GM12878 (cell line): ENCODE results near the gene KRT82. TPM values are rescaled to one million over a fixed set of nuclear protein-coding genes. Genes with fewer than 3 reads are reported as not detected.

Experiments used
- ATAC-seq: fragments of 200-7000 bp; cut with Tn5 transposase; 3 replicates; pipeline ENCODE4 v1.9.1; 2020; ENCODE audit warnings: mild to moderate bottlenecking, moderate library complexity
- BruUV-seq: library from RNA; stranded (reverse); fragments of 400-500 nt; replicated peaks from 2 replicates; lab custom pipeline; 2021; lab: Mats Ljungman, UMichigan
- CTCF ChIA-PET: fragments of 300-600 bp; sonication (Branson Sonifier 250); formaldehyde crosslinking; extraction: SDS; loops from one replicate; lab custom pipeline; 2021; ENCODE audit warnings: inconsistent platforms; lab: Yijun Ruan, JAX
- POLR2A ChIA-PET: fragments of 350-600 bp; formaldehyde crosslinking; extraction: SDS; loops from one replicate; lab custom pipeline; 2021; ENCODE audit warnings: inconsistent platforms; lab: Charles Lee
- RAD21 ChIA-PET: fragments of 300-600 bp; sonication (Branson Sonifier 250); formaldehyde crosslinking; loops from one replicate; lab custom pipeline; 2023; ENCODE audit warnings: antibody characterized with exemption; ENCODE audit not compliant: unreplicated experiment; lab: Charles Lee
- SMC1A ChIA-PET: fragments of 300-600 bp; sonication (Branson Sonifier 250); formaldehyde crosslinking; loops from one replicate; lab custom pipeline; 2023; ENCODE audit not compliant: unreplicated experiment, uncharacterized antibody; lab: Charles Lee
- DNase-seq: peaks from one replicate; pipeline ENCODE4 v3.0.0-alpha.2; 2011; ENCODE audit warnings: low read depth, low spot score
- FAIRE-seq: peaks from 3 replicates; lab custom pipeline; 2011; peaks lifted over from hg19 to GRCh38; lab: Jason Lieb, UNC
- H2AFZ ChIP-seq: 2 replicates; pipeline ENCODE4 v1.6.0; 2011; ENCODE audit warnings: low read depth, low read length, control low read depth; ENCODE audit not compliant: control insufficient read depth
- H3K27ac ChIP-seq: 2 replicates; pipeline ENCODE4 v1.5.1; 2011; ENCODE audit warnings: control low read depth; ENCODE audit not compliant: control insufficient read depth, insufficient read depth
- H3K27me3 ChIP-seq, 2 experiments: replicated peaks in 1 of 2; 2 replicates each; pipeline versions ENCODE4 v1.6.0 to v1.6.1; 2011; ENCODE audit warnings: low read length in 1 of 2; ENCODE audit not compliant: control insufficient read depth in 2 of 2, insufficient read depth in 2 of 2
- H3K36me3 ChIP-seq, 2 experiments: 2 replicates each; pipeline ENCODE4 v1.5.1; 2011; ENCODE audit warnings: low read length in 1 of 2; ENCODE audit not compliant: control insufficient read depth in 2 of 2, insufficient read depth in 2 of 2
- H3K4me1 ChIP-seq: 2 replicates; pipeline ENCODE4 v1.6.1; 2011; ENCODE audit warnings: mild to moderate bottlenecking, low read length, moderate library complexity, mixed read lengths; ENCODE audit not compliant: control insufficient read depth, insufficient read depth
- H3K4me2 ChIP-seq: 2 replicates; pipeline ENCODE4 v1.6.0; 2011; ENCODE audit warnings: control low read depth; ENCODE audit not compliant: control insufficient read depth, insufficient read depth
- H3K4me3 ChIP-seq: fragments of 200-600 bp; sonication (generic); 2 replicates; pipeline ENCODE4 v1.5.1; 2016
- H3K79me2 ChIP-seq: 2 replicates; pipeline ENCODE4 v1.6.0; 2011; ENCODE audit warnings: low read length; ENCODE audit not compliant: control insufficient read depth, insufficient read depth
- H3K9ac ChIP-seq: 2 replicates; pipeline ENCODE4 v1.8.0; 2011; ENCODE audit warnings: low read length, control low read depth, mixed read lengths; ENCODE audit not compliant: control insufficient read depth, insufficient read depth
- H3K9me3 ChIP-seq: replicated peaks from 3 replicates; pipeline ENCODE4 v1.5.1; 2011; ENCODE audit warnings: mild to moderate bottlenecking, low read length; ENCODE audit not compliant: control insufficient read depth, insufficient read depth
- H4K20me1 ChIP-seq: 2 replicates; pipeline ENCODE4 v1.6.0; 2011; ENCODE audit not compliant: control insufficient read depth, insufficient read depth
- CEBPZ ChIP-seq: fragments of 150-350 bp; IDR thresholded peaks from 2 replicates; pipeline ENCODE4 v1.6.1; 2016; ENCODE audit warnings: low read depth, low read length
- HSF1 ChIP-seq: fragments of 150-350 bp; IDR thresholded peaks from 2 replicates; pipeline ENCODE4 v1.6.1; 2014; ENCODE audit warnings: mild to moderate bottlenecking, low read depth, low read length
- IKZF2 ChIP-seq, 2 experiments: fragments of 450-650 bp; IDR thresholded peaks; 2 replicates each; pipeline ENCODE4 v1.6.1; 2017; ENCODE audit warnings: mild to moderate bottlenecking in 2 of 2, moderate library complexity in 2 of 2
- IRF3 ChIP-seq: fragments of 450-650 bp; IDR thresholded peaks from 2 replicates; pipeline ENCODE4 v1.6.1; 2014; ENCODE audit warnings: mild to moderate bottlenecking
- JUNB ChIP-seq: IDR thresholded peaks from 2 replicates; pipeline ENCODE4 v1.6.1; 2016; ENCODE audit warnings: antibody characterized with exemption, mild to moderate bottlenecking
- MTA3 ChIP-seq: IDR thresholded peaks from 2 replicates; pipeline ENCODE4 v1.6.1; 2012; ENCODE audit warnings: low read length, inconsistent platforms, borderline replicate concordance
- ZBTB40 ChIP-seq: fragments of 450-650 bp; IDR thresholded peaks from 2 replicates; pipeline ENCODE4 v1.6.1; 2016; ENCODE audit warnings: mild to moderate bottlenecking, moderate library complexity, borderline replicate concordance
- ZNF274 ChIP-seq: IDR thresholded peaks from one replicate; pipeline ENCODE4 v1.8.0; 2011; ENCODE audit not compliant: insufficient read length, insufficient read depth
- ZZZ3 ChIP-seq: IDR thresholded peaks from 2 replicates; pipeline ENCODE4 v1.6.1; 2011; ENCODE audit warnings: low read depth; ENCODE audit not compliant: control insufficient read depth, insufficient read length
- WGBS: methylation state at CpG from one replicate; pipeline ENCODE4 v1.1.6; 2016; ENCODE audit warnings: low lambda C conversion rate; ENCODE audit not compliant: insufficient replicate concordance, insufficient coverage; ENCODE audit errors: missing lambda C conversion rate; 5-methylcytosine and 5-hydroxymethylcytosine counted together
- in situ Hi-C: fragments of 300-500 bp; cut with MboI; formaldehyde crosslinking; loops from 9 replicates; pipeline ENCODE4 v1.14.3; 2018; ENCODE audit warnings: mixed read lengths
- intact Hi-C: fragments of 100-400 bp; cut with micrococcal nuclease; formaldehyde crosslinking; loops from one replicate; pipeline ENCODE4 v1.14.2; 2022; ENCODE audit not compliant: unreplicated experiment
- polyA plus RNA-seq, 11 experiments: library from polyadenylated mRNA; depleted of rRNA in 4 of 11; unstranded in 6 of 11; stranded (reverse) in 5 of 11; fragments of >200 nt; fragmentation: Nextera tagmentation in 4 of 11; fragmentation: Illumina TruSeq in 1 of 11; extraction: Ambion mirVana in 4 of 11; extraction: Trizol in 1 of 11; gene quantifications; 1 replicate in 1 of 11; 2 replicates in 10 of 11; pipeline versions ENCODE4 v1.2.1 to v1.2.3, GENCODE V29; 2011 to 2016; ENCODE audit warnings: inconsistent platforms in 2 of 11, missing spikeins in 2 of 11, low read depth in 1 of 11
- total RNA-seq, 4 experiments: library from RNA; depleted of rRNA in 3 of 4; stranded (reverse); fragments of >200 nt in 3 of 4; fragmentation: Illumina TruSeq in 1 of 4; extraction: Trizol in 1 of 4; gene quantifications; 2 replicates each; pipeline versions ENCODE4 v1.2.1 to v1.2.3, GENCODE V29; 2013 to 2021

The KRT82 gene
- total and polyA plus RNA-seq, 10 of the 15 experiments (the other 5 are each of a cell fraction or from before 2014, with no cell fraction given): not detected

- ATAC-seq (no peak), FAIRE-seq (no peak), DNase-seq (no peak)
- H3K9ac ChIP-seq: no peak overlapping the region
- in situ Hi-C loops: no loop called here
- H3K9me3 ChIP-seq: no peaks in the 10 kb centered on the region
- ChIA-PET POLR2A (no interaction called here), SMC1A (no interaction called here), RAD21 (no interaction called here), CTCF (no interaction called here)
- H2AFZ ChIP-seq: no peak overlapping the region
- H3K36me3 ChIP-seq: no peaks in the 10 kb centered on the region
- BruUV-seq: no TSS peak
- WGBS: 30% methylated on average over 9 of the region's 9 CpGs
- H3K4me2 ChIP-seq: no peak overlapping the region
- intact Hi-C loops: no loop called here
- H3K4me1 ChIP-seq: no peaks in the 10 kb centered on the region
- no peaks in the 10 kb centered on the region for H4K20me1 ChIP-seq
- H3K4me3 ChIP-seq: no peak overlapping the region
- H3K27me3 ChIP-seq: peaks cover 2 to 7% of the 10 kb centered on the region in 2 experiments
- H3K79me2 ChIP-seq: no peaks in the 10 kb centered on the region
- H3K27ac ChIP-seq: no peak overlapping the region
- TF ChIP-seq ZNF274: no peak
- TF ChIP-seq IRF3: no peak
- TF ChIP-seq ZZZ3: no peak
- TF ChIP-seq ZBTB40: no peak
- no peak for TF ChIP-seq JUNB
- TF ChIP-seq MTA3: no peak
- TF ChIP-seq HSF1: no peak
- TF ChIP-seq IKZF2 (IDR thresholded peaks at IDR 0.05): no peak
- no peak for TF ChIP-seq CEBPZ
Measured at GRCh38 chr12:52437508-52437907, 31.4 kb upstream of the KRT82 start.
